GM13977 (cell line): ENCODE measurements around the gene MAPT.

ENCODE experiments used
- DNase-seq: peaks from one replicate; pipeline ENCODE4 v3.0.0; 2012; ENCODE audit warnings: low spot score
- in situ Hi-C: fragments of 300-500 bp; cut with MboI; formaldehyde crosslinking; loops from one replicate; pipeline ENCODE4 v1.12.0; 2022; ENCODE audit warnings: low sequenced_read_pairs, low pct_unique_long_range_greater_than_20kb, mixed read lengths, inconsistent platforms; ENCODE audit not compliant: unreplicated experiment
- TF ChIP-seq, protein P1 (sequence below): IDR thresholded peaks from 2 replicates; pipeline ENCODE4 v1.5.1; 2012; ENCODE audit warnings: mild to moderate bottlenecking, control low read depth; ENCODE audit not compliant: insufficient read depth; ENCODE audit errors: extremely low read depth, missing control alignments

MAPT gene

DNA sequence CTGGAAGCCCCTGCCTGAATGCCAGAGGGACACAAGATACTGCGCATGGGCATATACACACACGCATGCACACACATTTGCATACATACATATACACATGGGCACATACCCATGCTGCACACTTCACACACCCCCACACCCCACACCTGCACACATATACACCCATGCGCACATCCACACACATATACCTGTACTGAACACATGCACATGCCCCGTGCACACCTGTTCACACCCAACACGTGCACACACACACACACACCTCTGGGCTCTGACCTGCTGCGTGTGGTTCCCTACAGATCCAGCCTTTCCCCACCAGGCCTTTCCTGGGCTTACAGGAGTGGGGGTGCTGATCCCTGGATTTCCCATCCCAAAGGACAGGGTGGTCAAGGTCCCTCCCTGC is 43.3 kb upstream of the MAPT start:
- no peak for DNase-seq
- TF ChIP-seq, protein P1, sequence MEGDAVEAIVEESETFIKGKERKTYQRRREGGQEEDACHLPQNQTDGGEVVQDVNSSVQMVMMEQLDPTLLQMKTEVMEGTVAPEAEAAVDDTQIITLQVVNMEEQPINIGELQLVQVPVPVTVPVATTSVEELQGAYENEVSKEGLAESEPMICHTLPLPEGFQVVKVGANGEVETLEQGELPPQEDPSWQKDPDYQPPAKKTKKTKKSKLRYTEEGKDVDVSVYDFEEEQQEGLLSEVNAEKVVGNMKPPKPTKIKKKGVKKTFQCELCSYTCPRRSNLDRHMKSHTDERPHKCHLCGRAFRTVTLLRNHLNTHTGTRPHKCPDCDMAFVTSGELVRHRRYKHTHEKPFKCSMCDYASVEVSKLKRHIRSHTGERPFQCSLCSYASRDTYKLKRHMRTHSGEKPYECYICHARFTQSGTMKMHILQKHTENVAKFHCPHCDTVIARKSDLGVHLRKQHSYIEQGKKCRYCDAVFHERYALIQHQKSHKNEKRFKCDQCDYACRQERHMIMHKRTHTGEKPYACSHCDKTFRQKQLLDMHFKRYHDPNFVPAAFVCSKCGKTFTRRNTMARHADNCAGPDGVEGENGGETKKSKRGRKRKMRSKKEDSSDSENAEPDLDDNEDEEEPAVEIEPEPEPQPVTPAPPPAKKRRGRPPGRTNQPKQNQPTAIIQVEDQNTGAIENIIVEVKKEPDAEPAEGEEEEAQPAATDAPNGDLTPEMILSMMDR, result no peak
- in situ Hi-C loops, result no loop called here

DNA sequence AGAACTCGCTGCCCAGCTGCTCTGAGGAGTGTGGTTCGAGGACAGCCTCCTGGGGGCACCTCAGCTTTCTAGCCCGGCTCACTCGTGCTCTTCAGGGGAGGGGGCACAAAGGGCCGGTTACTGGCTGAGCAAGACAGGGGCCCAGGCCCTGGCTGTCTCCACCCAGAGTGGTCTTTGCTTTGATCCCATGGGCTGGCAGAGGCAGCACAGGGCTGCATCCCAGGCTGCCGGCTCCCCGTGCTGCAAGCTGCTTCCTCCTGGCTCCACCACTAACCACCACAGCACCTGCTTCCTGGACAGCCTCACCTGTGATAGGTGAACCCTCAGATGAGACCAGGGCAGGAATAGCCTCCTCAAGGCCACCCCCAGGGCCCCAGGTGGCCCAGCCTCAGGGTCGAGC is 42.9 kb upstream of the MAPT start:
- in situ Hi-C loops, result no loop called here
- no peak for DNase-seq
- TF ChIP-seq, protein P1, result no peak

DNA sequence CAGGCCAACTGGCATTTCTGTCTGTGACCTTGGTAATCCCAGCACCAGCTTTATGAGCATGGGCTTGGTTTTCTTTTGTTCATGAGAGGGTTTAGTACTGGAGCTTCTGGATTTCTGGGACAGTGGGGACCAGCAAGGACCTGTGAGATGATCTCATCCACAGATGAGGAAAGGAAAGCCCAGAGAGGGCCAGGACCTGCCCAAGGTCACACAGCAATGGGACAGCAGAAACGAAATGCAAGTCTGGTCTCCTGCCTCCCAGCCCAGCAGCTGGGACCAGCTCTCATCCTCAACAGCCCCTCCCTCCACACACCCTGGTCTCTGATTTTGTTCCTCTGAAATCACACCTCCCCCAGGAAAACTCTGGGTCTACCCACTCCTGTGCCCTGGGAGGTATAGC is 42.5 kb upstream of the MAPT start:
- TF ChIP-seq, protein P1, result no peak
- DNase-seq, result no peak
- in situ Hi-C loops, result no loop called here

DNA sequence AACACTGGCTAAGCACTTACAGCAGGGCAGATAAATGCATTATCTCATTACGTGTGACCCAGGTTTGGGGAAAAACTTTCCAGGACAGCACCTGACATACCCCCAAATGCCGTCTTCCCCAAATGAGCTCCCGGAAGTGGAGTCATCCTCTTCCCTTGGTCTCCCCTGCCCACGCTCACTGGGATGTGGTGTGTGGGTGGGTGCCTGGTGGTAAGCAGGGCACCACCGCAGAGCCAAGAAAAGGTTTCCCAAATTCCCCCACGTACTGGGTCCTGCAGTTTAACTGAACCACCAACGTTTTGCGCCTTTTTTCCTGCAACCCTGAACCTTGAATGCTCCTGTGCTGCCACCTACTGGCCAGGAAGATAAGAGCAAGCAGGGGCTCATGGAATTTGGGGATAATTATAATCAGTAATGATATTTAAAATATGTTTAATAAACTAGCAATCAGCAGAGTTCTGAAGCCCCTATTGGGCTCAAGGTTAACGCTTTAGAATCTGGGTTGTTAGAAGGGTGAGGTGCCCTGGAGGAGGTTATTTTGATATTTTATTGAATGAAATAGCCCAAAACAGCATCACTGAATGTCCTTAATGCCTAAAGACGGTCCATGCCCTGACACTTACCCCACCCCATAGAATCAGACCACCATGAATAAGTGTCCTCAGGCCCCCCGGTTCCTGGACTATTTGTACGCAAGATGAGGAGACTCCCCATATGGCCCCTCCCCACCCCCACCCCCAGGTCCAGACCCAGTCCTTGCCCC is 41.6 kb upstream of the MAPT start:
- in situ Hi-C loops, result no loop called here
- TF ChIP-seq, protein P1, result peak; percentile 91
- peak; percentile 72 for DNase-seq

DNA sequence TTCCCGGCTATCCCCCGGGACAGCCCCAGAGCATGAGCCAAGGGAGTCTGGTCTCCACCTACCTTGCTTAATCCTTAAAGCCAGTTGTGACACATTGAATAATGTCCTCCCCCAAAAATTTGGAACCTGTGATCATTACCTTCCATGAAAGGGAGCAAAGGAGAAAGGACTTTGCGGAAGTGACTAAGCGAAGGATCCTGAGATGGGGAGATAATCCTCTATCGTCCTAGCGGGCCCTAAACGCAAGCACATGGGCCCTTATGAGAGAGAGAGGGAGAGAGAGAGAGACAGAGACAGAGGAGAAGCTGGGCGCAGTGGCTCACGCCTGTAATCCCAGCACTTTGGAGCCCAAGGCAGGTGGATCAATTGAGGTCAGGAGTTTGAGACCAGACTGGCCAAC is 40.1 kb upstream of the MAPT start:
- in situ Hi-C loops, result no loop called here
- DNase-seq, result no peak
- TF ChIP-seq, protein P1, result no peak

DNA sequence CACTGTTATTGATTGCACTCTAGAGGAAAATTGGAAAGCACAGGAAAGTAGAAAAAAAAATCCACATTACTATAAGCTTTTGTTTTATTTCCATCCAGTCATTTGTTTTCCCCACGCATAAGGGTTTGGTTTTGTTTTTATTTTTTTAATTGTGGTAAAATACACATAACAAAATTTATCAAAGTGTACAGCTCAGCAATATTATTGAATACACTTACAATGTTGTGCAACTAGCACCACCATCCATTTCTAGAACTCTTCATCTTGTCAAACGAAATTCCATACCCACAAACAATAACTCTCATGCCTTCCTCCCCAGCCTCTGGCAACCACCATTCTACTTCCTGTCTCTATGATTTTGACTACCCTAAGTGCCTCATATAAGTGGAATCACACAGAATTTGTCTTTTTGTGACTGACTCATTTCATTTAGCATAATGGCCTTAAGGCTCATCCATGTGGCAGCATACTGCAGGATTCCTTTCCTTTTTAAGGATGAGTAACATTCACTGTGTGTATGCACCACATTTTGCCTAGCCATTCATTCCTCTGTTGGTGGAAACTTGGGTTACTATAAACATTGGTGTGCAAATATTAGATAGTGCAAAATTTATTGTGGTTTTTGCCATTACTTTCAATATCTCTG is 38.5 kb upstream of the MAPT start:
- in situ Hi-C loops, result no loop called here
- TF ChIP-seq, protein P1, result no peak
- no peak for DNase-seq
